GM18526 (cell line): ENCODE results near the gene RHOT1.

Experiments
- POLR2A ChIP-seq: IDR thresholded peaks from 3 replicates; pipeline ENCODE4 v1.6.1; 2011; ENCODE audit not compliant: insufficient read length; ENCODE audit errors: extremely low read depth

Gene RHOT1

DNA sequence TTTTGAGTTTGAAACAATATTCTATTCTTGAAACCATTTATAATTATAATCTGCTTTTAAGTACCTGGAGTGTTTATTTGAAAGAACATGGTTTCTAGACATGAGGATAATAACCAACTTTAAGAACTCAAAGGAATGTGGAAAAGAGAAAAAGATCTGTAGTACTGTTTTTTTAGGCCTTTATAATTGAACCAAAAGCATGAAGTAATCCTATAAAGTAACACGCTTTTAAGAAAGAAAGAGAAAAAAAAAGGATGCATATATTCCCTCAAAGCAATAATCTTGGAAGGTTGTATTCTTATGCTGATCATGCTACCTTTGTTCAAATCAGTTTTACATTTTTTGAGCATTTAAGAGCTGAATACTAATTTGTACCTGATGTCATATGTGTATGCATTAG lies 69.4 kb downstream of the RHOT1 start:
- TF ChIP-seq POLR2A = no peak

DNA sequence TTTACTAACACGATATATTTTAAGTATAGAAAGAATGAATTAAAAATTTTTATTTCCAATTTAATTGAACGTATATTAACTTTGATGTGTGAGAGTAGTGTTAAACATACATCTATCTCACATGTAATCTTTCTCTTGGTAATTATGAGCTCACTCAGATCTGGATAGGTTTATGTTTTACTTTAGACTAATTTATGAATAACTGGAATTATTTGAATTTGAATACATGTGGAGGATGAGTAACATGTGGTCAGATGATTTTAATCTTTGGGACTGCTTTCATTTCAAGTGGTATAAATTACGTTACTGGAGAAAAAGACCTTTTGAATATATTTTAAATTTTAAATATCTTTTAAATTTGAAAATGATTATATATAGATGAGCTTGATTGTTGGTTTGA lies 73.4 kb downstream of the RHOT1 start:
- TF ChIP-seq POLR2A = no peak

DNA sequence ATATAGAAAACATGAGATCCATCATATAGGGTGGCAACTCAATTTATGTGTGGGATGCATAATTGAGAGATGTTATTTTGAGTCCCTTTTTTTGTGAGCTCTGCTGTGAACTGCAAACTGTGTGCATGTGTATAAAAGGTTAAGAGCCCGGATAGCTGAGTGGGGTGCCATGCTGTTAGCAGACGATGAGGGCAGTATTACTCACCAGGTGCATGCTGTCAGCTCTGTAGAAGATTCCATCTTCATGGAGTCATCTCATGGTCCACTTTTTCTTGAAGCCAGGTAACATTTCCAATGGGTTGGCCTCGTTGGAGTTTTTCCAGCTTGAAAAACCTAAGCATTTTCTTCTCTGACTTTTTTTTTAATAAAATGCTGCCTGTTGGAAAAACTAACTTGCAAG lies 80.3 kb downstream of the RHOT1 start:
- TF ChIP-seq POLR2A = no peak

DNA sequence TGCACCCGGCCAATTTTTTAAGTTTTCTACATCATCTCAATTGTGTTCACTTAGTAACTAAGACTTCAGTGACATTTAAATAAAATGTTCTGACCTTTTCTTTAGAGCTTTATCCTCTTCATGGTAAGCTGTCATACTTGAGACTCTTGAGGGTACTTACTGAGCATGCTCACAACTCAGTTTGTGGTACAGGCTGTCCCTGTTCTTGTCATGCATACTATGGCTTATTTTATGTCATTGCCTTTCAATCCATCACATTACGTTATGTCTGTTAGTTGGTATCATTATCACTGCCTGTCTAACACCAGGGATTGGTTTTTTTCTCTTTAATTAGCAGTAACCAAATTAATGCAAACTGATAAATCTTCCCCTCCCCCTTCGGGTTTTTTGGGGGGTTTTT lies 81.4 kb downstream of the RHOT1 start:
- no peak for TF ChIP-seq POLR2A

DNA sequence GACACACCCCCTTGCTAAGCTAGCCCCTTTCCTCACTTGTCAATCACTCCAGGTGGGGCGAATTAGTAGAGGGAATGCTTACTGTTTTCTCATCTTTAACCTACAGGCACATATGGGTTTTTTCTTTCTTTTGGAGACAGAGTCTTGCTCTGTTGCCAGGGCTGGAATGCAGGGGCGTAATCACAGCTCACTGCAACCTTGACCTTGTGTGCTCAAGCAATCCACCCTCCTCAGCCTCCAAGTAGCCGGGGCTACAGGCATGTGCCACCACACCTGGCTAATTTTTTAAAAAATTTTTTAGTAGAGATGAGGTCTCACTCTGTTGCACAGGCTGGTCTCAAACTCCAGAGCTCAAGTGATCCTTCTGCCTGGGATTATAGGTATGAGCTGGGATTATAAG lies 84.6 kb downstream of the RHOT1 start:
- no peak for TF ChIP-seq POLR2A

DNA sequence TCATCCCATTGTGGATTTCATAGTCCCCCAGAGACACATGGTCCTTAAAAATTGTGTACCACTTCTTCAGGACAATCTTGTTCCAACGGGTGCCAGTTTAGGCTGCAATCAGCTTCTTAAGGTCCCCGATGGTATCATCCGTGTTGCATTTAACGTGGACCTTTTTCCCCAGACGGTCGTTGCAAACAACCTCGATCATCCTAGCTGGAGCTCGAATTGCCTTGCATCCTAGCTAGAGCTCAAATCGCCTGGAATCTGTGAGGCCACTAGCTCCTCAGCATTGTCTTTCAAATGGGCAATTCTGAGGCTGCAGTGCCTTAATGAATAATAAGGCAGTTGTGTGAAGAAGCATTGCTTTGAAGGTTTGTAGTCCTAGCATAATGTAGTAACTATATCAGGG lies 85.6 kb downstream of the RHOT1 start:
- TF ChIP-seq POLR2A = no peak

DNA sequence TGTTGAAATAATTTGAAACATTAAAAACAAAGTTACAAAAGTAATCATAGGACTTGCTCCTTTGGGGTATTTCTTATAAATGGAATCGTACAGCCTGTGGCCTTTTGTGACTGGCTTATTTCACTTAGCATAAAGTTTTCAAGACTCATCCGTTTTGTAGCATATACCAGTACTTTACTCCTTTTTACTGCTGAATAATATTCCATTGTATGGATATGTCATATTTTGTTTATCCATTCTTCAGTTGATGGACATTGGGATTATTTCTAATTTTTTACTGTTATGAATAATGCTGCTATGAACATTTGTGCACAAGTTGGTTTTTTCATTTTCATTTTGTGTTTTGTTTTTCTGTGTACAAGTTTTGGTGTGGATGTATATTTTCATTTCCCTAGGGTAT lies 93.3 kb downstream of the RHOT1 start:
- TF ChIP-seq POLR2A = no peak

DNA sequence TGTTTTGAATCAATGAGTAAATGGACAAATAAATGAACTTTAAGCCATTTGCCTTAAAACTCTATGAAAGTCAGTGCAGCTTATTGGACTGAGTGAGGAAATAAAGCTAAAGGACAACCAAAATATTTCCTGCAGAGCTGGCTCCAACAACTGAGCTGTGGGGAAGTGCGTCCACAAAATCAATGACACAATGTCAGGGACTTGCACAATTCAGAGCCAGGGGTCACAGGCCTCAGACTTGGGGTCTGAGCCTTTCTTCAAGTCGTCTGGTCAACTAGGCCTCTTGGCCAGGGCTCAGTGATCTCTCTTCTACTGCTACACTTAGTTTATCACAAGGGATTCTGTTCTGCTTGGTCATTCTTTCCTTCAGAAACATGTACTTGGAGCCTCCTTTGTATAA lies 97.2 kb downstream of the RHOT1 start:
- no peak for TF ChIP-seq POLR2A

DNA sequence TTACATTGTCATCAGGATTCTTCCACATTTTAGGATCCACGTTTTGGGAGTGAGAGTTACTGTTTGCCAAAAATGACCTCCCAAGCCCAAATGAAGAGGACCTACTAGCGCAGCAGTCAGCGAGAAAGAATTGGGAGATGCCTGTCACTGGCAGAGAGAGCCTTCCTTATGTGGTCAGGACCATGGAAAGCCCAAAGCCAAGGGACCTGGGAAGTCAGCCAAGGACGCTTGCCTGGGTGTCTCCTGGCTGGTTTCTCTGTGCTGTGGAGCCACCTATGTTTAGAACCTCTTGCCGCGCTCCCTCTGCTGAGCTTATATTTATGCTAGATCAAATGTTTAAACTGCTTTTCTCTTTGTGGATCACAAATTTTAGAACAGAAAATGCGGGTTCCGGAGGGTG lies 98.4 kb downstream of the RHOT1 start:
- TF ChIP-seq POLR2A = no peak

DNA sequence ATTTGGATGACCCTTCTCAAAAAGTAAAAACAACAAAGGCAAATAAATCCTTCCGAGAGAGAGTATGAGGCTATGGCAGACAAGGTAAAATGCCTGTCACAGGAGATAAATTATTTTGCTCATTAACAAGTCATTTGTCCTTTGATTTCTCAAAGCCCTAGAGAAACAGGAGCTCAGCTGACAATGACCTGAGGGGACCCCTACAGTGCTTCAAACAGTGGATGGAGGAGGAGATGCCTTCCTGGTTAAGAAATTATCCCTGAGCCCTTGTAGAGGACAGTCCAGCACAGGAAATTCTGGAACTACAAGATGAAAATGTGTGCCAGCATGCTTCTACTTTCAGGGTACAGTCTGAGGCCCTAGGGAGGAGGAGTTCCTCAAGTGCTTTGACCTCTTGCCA lies 99.3 kb downstream of the RHOT1 start:
- TF ChIP-seq POLR2A = no peak

DNA sequence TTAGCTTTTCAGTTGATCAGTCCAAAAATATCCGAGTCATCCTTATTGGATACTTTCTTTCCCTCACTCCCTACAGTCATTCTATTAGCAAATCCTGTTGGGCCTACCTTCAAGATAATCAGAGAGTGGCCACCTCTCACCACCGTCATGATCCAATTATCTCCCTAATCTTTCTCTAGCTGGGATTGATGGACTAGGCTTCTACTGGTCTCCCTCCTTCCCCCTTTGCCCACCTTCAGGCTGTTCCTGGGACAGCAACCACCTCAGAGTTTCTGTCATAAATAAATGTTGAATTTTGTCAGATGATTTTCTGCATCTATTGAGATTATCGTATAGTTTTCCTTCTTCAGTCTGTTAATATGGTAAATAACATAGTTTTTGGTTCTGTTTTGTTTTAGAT lies 107.2 kb downstream of the RHOT1 start:
- TF ChIP-seq POLR2A = no peak

DNA sequence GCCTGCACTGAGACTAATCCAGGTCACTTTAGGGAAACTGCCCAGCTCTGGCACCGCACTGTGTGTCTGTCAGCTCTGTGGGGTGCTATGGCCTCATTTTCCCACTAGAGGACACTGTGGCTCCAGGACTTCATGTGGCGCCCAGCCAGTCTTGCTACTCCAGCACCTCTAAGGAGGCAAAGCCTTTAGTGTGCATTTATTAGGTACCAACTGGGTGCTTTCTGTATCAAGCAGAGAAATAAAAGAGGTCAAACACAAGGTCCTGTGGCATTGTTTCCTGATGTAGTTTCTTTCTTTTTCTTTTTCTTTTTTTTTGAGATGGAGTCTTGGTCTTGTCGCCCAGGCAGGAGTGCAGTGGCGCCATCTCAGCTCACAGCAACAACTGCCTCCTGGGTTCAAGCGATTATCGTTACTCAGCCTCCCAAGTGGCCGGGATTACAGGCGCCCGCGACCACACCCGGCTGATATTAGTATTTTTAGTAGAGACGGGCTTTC lies 110.9 kb downstream of the RHOT1 start:
- no peak for TF ChIP-seq POLR2A

DNA sequence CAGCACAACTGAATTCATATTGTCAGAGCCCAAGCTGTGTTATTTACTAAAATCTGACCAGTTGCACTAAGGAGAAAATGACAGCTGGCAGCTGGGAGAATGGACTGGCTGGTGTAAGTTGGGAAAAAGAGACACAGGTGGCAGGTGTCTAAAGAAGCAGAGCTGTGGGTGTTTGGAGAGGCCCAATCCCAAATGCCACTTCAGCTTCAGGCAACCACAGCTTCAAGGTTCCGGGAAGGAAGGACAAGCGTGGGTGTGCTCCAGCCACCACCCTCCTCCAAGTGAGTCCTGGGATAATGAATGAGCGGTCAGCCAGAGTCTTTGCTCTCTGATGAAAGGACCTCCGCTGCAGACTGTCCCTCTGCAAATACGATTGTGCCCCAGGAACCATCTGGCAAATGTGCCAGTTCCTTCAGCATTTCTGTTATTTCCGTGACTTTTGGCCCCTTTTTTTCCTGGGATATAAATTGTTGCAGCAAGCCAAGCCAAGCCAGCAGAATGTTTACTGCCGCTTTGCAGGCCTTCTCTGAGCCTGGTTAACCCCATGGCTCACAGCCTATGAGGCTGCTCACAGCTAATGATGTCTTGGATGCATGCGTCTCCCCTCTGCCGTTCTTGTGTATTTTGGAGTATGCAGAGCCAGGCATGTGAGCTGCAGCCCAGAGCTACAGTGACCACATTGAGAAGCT lies 113.9 kb downstream of the RHOT1 start:
- TF ChIP-seq POLR2A = no peak

DNA sequence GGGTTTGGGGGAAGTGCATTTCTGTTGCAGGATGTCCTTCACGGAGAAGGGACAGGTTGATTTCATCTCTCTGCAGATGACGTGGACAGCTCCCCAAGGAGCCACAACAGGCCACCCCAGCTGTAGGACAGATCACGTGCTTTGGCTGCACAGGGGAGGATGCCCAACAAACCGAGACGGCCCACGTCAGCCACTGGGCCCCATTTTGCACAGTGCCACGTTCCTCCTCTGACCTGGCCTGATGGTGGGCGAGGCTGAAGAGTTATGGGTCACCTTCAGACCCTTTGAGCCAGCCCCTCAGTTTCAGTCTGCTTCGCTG lies 114.4 kb downstream of the RHOT1 start:
- no peak for TF ChIP-seq POLR2A

DNA sequence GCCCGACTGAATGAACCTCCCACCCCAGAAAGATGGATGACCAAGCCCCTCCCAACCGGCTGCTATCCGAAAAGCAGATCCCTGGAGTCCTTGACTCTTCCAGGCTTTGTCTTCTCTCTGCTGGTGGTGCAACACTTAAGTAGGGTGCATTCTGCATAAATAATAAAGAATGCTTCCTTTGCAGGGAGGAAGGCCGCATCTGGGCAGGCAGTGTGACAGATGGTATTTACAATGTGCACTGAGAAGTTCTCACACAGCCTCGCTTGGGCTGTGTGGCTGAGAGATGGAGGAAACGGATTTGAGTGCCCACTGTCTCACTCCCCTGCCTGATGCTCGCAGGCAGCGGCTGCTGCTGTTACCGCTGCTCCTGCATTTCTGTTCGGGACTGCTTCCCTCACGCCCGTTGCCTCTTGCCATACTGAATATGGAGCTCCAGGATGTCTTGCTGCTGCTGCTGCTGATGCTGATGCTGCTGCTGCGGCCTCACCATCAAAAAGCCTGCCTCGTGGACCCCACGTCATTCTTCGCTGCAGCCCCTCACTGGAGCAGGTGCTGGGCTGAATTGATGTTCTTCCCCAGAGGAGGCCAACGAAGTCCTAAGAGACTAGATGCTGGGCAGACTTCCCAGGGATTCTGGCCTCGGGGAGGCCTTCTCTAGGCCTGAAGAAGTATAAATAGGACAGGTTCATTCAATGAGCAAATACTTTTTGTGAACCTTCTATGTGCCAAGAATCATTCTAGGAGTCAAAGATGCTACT lies 116.3 kb downstream of the RHOT1 start:
- TF ChIP-seq POLR2A = no peak

DNA sequence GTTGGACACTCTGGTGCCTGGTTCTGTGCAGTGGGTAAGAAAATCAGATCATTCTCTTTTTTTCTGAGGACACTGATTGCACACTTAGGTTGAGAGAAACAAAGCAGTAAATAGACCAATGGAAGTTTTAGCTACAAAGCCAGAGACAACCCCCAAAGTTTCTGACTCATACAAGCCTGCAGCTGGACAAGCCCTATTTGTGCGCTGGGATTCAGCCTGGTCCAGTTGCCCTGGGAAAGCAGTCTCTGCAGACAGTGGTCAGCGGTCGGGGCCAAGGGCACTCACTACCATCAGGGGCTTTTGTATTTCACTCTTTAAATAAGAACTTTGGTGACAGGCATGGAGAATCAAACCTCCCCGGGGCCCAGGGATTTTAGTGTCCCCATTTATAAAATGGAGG lies 117.3 kb downstream of the RHOT1 start:
- TF ChIP-seq POLR2A = no peak

DNA sequence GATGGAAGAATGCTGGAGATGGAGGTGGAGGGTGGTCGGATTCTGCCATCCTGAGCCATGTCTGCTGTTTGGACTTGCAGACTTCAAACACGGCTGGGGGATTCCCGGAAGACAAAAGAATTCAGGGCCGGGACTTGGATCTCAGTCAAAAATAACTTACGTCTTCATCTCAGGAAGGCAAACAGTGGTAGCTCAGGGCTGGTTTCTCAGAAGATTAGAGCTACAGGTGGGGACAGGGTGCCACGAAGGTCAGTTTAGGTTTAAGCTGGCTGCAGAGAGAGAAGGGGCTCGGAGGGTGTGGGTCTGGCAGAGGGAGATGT lies 119.1 kb downstream of the RHOT1 start:
- TF ChIP-seq POLR2A = no peak
